PC-3 (cell line): ENCODE results near the gene AFG3L2. TPM values are rescaled to one million over a fixed set of nuclear protein-coding genes. Genes with fewer than 3 reads are reported as not detected.

ENCODE experiments used
- ATAC-seq: fragments of 200-7000 bp; cut with Tn5 transposase; 2 replicates; pipeline ENCODE4 v1.9.1; 2020; ENCODE audit warnings: mild to moderate bottlenecking, moderate library complexity
- BruUV-seq: library from RNA; stranded (reverse); fragments of 400-500 nt; replicated peaks from 2 replicates; lab custom pipeline; 2021; lab: Mats Ljungman, UMichigan
- CTCF ChIA-PET: fragments of 300-600 bp; sonication (Branson Sonifier 250); formaldehyde crosslinking; loops from one replicate; lab custom pipeline; 2022; ENCODE audit warnings: antibody characterized with exemption; lab: Charles Lee
- POLR2A ChIA-PET: fragments of 300-600 bp; sonication (Branson Sonifier 250); formaldehyde crosslinking; loops from one replicate; lab custom pipeline; 2022; ENCODE audit warnings: antibody characterized with exemption; ENCODE audit not compliant: unreplicated experiment; lab: Charles Lee
- DNase-seq: peaks from one replicate; pipeline ENCODE4 v3.0.0-alpha.2; 2015
- H2AFZ ChIP-seq: fragments of 300-600 bp; sonication (generic); 2 replicates; pipeline ENCODE4 v1.6.0; 2016; ENCODE audit warnings: antibody characterized with exemption, low read length
- H3F3A ChIP-seq: fragments of 300-600 bp; sonication (generic); one replicate; pipeline ENCODE4 v1.6.0; 2017; ENCODE audit warnings: antibody characterized with exemption, low read length, control low read depth, mild to moderate bottlenecking; ENCODE audit not compliant: unreplicated experiment
- H3K27ac ChIP-seq: fragments of 300-600 bp; sonication (generic); 2 replicates; pipeline ENCODE4 v1.5.1; 2016; ENCODE audit warnings: mild to moderate bottlenecking, low read length
- H3K27me3 ChIP-seq: fragments of 300-600 bp; sonication (generic); 2 replicates; pipeline ENCODE4 v1.6.1; 2016; ENCODE audit warnings: low read length, mixed read lengths
- H3K36me3 ChIP-seq: fragments of 300-600 bp; sonication (generic); 2 replicates; pipeline ENCODE4 v1.6.1; 2016; ENCODE audit warnings: low read depth, mixed run types, low read length, mixed read lengths
- H3K4me1 ChIP-seq: fragments of 300-600 bp; sonication (generic); 2 replicates; pipeline ENCODE4 v1.5.1; 2016; ENCODE audit warnings: low read length; ENCODE audit not compliant: insufficient read depth
- H3K4me2 ChIP-seq: fragments of 300-600 bp; sonication (generic); 2 replicates; pipeline ENCODE4 v1.6.0; 2016; ENCODE audit warnings: low read length
- H3K4me3 ChIP-seq: fragments of 300-600 bp; sonication (generic); 2 replicates; pipeline ENCODE4 v1.5.1; 2016; ENCODE audit warnings: mild to moderate bottlenecking, low read length, mixed read lengths
- H3K79me2 ChIP-seq: fragments of 300-600 bp; sonication (generic); 2 replicates; pipeline ENCODE4 v1.6.1; 2017; ENCODE audit warnings: low read length, mixed read lengths
- H3K9ac ChIP-seq: fragments of 300-600 bp; sonication (generic); 2 replicates; pipeline ENCODE4 v1.6.0; 2016; ENCODE audit warnings: mild to moderate bottlenecking, low read length
- H3K9me2 ChIP-seq: fragments of 300-600 bp; sonication (generic); replicated peaks from 2 replicates; pipeline ENCODE4 v1.6.1; 2016; ENCODE audit warnings: mixed run types, low read length, mixed read lengths
- H3K9me3 ChIP-seq: fragments of 300-600 bp; sonication (generic); 2 replicates; pipeline ENCODE4 v1.6.1; 2016; ENCODE audit warnings: low read length, mixed read lengths
- H4K20me1 ChIP-seq: fragments of 300-600 bp; sonication (generic); 2 replicates; pipeline ENCODE4 v1.6.1; 2016; ENCODE audit warnings: low read length, mixed read lengths
- EZH2 ChIP-seq: fragments of 300-600 bp; sonication (generic); IDR thresholded peaks from one replicate; pipeline ENCODE4 v1.6.1; 2017; ENCODE audit warnings: antibody characterized with exemption, mild to moderate bottlenecking, low read length; ENCODE audit not compliant: unreplicated experiment
- EZH2phosphoT487 ChIP-seq: fragments of 300-600 bp; sonication (generic); IDR thresholded peaks from 2 replicates; pipeline ENCODE4 v1.6.1; 2018; ENCODE audit warnings: mild to moderate bottlenecking, antibody characterized with exemption, low read length, borderline replicate concordance
- intact Hi-C: fragments of 100-400 bp; cut with micrococcal nuclease; formaldehyde crosslinking; loops from 2 replicates; pipeline ENCODE4 v1.9.0; 2023
- total RNA-seq: library from RNA; depleted of rRNA; stranded (reverse); fragments of >200 nt; gene quantifications from 2 replicates; pipeline ENCODE4 v1.2.3, GENCODE V29; 2014
- TF ChIP-seq, protein P1 (sequence below): fragments of 300-600 bp; sonication (generic); conservative IDR thresholded peaks from 2 replicates; pipeline ENCODE4 v1.5.1; 2017; ENCODE audit warnings: antibody characterized with exemption, low read depth, mild to moderate bottlenecking, low read length

Gene AFG3L2
- total RNA-seq, 1 experiment from 2014 or later, result 79.3 TPM

DNA sequence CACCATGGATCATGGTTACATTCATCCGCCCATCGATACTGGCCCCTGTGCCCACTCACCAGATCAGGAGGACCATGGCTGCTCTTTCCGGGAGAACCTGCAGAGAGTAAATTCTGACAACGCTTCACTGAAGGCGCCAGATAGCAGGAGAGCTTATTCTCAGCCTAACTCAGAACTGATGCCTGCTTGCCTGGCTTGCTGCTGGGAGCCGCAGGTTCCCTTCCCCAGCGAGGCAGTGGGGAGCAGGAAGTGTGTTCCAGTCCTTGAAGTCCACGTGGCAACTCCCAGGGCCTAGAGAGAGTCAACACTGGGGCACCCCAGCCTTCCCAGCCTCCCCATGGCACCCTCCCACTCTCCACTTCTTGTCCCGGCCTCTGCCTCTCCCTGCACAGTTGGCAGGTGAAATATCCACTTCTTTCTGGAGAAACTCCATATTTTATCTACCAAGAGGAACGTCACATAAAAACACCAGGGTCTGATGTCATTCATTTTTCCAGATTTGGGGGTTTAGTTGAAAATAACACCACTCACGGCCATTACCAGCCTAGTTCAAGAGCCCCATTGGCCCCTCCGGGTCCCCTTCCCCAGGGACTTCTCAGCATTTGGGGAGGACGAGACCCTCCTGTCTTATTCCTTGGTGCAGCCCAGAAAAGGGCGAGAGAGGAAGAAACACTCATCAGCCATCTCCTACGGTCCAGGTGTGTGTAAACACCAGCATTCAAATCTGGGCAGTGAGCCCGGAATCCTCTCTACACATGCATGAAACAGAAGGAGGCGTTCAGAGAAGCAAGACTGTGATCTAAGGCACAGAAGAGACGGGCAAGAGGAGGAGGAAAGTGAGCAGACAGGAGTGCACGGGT lies 72.4 kb downstream of the AFG3L2 start:
- Histone ChIP-seq H3K9me3 (no peaks in the 10 kb centered on the region), H3K27ac (0 out of 2 replicates have a peak overlapping the region, but pooled peaks have one; percentile 2), H2AFZ (0 out of 2 replicates have a peak overlapping the region, but pooled peaks have one; percentile 34), H3K79me2 (peaks cover 3% of the 10 kb centered on the region; the same call in 1 of the 2 replicates), H4K20me1 (no peaks in the 10 kb centered on the region), H3K4me3 (no peak overlapping the region; the same call in 1 of the 2 replicates), H3K36me3 (no peaks in the 10 kb centered on the region), H3K9me2 (no peaks in the 10 kb centered on the region), H3K4me2 (peak overlapping the region; percentile 62), H3K4me1 (peaks cover 18% of the 10 kb centered on the region), H3K9ac (no peak overlapping the region), H3K27me3 (no peaks in the 10 kb centered on the region), H3F3A (no peaks in the 10 kb centered on the region)
- peak; percentile 74 for ATAC-seq
- peak; percentile 93 for DNase-seq
- intact Hi-C loops, result no loop called here
- no TSS peak for BruUV-seq
- CTCF ChIA-PET, result no interaction called here
- POLR2A ChIA-PET, result no interaction called here
- TF ChIP-seq, protein P1, sequence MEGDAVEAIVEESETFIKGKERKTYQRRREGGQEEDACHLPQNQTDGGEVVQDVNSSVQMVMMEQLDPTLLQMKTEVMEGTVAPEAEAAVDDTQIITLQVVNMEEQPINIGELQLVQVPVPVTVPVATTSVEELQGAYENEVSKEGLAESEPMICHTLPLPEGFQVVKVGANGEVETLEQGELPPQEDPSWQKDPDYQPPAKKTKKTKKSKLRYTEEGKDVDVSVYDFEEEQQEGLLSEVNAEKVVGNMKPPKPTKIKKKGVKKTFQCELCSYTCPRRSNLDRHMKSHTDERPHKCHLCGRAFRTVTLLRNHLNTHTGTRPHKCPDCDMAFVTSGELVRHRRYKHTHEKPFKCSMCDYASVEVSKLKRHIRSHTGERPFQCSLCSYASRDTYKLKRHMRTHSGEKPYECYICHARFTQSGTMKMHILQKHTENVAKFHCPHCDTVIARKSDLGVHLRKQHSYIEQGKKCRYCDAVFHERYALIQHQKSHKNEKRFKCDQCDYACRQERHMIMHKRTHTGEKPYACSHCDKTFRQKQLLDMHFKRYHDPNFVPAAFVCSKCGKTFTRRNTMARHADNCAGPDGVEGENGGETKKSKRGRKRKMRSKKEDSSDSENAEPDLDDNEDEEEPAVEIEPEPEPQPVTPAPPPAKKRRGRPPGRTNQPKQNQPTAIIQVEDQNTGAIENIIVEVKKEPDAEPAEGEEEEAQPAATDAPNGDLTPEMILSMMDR, result no peak
- no peak for TF ChIP-seq EZH2
- TF ChIP-seq EZH2phosphoT487, result no peak

DNA sequence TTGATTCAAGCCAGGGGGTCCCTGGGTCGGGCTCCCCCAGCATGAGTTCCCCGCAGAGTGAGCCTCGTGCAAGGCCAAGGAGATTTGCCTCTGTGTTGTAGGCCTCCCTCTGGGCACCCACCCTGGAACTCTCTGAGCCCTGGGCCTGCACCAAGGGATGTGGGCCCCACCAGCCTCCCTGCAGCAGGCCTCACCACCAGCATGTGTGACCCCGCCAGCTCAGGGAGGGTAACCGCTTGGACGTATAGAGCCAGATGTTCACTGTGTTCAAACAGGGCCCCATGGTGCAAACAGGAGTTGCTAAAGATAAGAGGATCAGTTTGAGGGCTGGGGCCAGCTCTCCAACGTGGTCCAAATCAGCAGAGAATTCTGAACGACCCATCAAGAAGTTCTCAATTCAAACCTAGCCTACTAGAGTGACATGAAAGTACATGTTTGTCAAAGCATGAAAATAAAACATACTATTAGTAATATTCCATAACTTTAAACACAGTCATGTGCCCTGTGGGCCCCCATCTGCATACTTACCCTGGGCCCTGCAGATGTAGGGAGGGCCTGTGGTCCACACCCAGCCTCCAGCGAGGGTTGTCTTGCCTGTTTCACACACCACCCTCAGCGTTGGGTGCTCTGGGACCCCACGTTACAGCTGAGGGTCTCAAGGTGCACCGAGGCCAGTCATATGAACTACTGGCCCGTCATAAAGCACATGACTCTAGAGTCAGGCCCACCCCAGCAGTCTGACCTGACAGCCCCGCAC lies 74.5 kb downstream of the AFG3L2 start:
- ChIA-PET CTCF (no interaction called here), POLR2A (no interaction called here)
- no peak for DNase-seq
- no peaks in the 10 kb centered on the region for H3F3A ChIP-seq
- H3K36me3 ChIP-seq, result no peaks in the 10 kb centered on the region
- no peaks in the 10 kb centered on the region for H4K20me1 ChIP-seq
- no peak overlapping the region for H3K4me2 ChIP-seq
- intact Hi-C loops, result no loop called here
- no peak for ATAC-seq
- no peak overlapping the region for H3K4me3 ChIP-seq
- H3K27ac ChIP-seq, result no peak overlapping the region
- peaks cover 12% of the 10 kb centered on the region for H3K4me1 ChIP-seq
- no peaks in the 10 kb centered on the region for H3K27me3 ChIP-seq
- TF ChIP-seq EZH2phosphoT487 (no peak), EZH2 (no peak)
- TF ChIP-seq, protein P1, result no peak
- H3K9me3 ChIP-seq, result no peaks in the 10 kb centered on the region
- no peaks in the 10 kb centered on the region for H3K79me2 ChIP-seq
- no peaks in the 10 kb centered on the region for H3K9me2 ChIP-seq
- no TSS peak for BruUV-seq
- no peak overlapping the region for H2AFZ ChIP-seq
- H3K9ac ChIP-seq, result no peak overlapping the region
